IMR-90 (cell line): ENCODE measurements around the gene USP30. TPM values are rescaled to one million over a fixed set of nuclear protein-coding genes. Genes with fewer than 3 reads are reported as not detected.

Source experiments
- ATAC-seq: fragments of 200-7000 bp; cut with Tn5 transposase; 2 replicates; pipeline ENCODE4 v1.9.1; 2020; ENCODE audit warnings: low read depth, mild to moderate bottlenecking, moderate library complexity
- BruUV-seq: library from RNA; stranded (reverse); fragments of 400-500 nt; replicated peaks from 2 replicates; lab custom pipeline; 2021; lab: Mats Ljungman, UMichigan
- CTCF ChIA-PET: fragments of 300-600 bp; formaldehyde crosslinking; extraction: SDS; loops from one replicate; lab custom pipeline; 2021; ENCODE audit warnings: antibody characterized with exemption; lab: Yijun Ruan, JAX
- POLR2A ChIA-PET: fragments of 300-600 bp; sonication (Branson Sonifier 250); formaldehyde crosslinking; loops from one replicate; lab custom pipeline; 2022; ENCODE audit warnings: antibody characterized with exemption; ENCODE audit not compliant: unreplicated experiment; lab: Charles Lee
- DNase-seq: peaks from one replicate; pipeline ENCODE4 v3.0.0; 2013
- H2AFZ ChIP-seq: replicated peaks from 2 replicates; pipeline ENCODE3; 2013; ENCODE audit warnings: low read length, mild to moderate bottlenecking; ENCODE audit not compliant: poor library complexity
- H2AK5ac ChIP-seq: 2 replicates; pipeline ENCODE4 v1.6.1; 2013; ENCODE audit warnings: low read depth, low read length, inconsistent platforms
- H2AK9ac ChIP-seq: replicated peaks from 2 replicates; pipeline ENCODE3; 2013; ENCODE audit warnings: mild to moderate bottlenecking, low read depth, low read length, moderate library complexity; ENCODE audit not compliant: poor library complexity
- H2BK120ac ChIP-seq: 2 replicates; pipeline ENCODE4 v1.6.1; 2013; ENCODE audit warnings: low read depth, low read length, inconsistent platforms
- H2BK15ac ChIP-seq: 3 replicates; pipeline ENCODE4 v1.6.1; 2013; ENCODE audit warnings: low read depth, low read length, inconsistent platforms
- H2BK20ac ChIP-seq: 2 replicates; pipeline ENCODE4 v1.6.1; 2013; ENCODE audit warnings: low read depth, mild to moderate bottlenecking, inconsistent platforms, low read length, moderate library complexity
- H2BK5ac ChIP-seq: 2 replicates; pipeline ENCODE4 v1.6.1; 2013; ENCODE audit warnings: mild to moderate bottlenecking, low read depth, low read length, inconsistent platforms; ENCODE audit not compliant: poor library complexity, severe bottlenecking
- H3K14ac ChIP-seq: replicated peaks from 2 replicates; pipeline ENCODE4 v1.6.1; 2013; ENCODE audit warnings: low read depth, low read length, inconsistent platforms
- H3K18ac ChIP-seq: 2 replicates; pipeline ENCODE4 v1.6.1; 2013; ENCODE audit warnings: low read depth, low read length, control low read depth
- H3K23ac ChIP-seq: 2 replicates; pipeline ENCODE4 v1.6.1; 2013; ENCODE audit warnings: low read depth, low read length, inconsistent platforms
- H3K27ac ChIP-seq: 2 replicates; pipeline ENCODE4 v1.5.1; 2013; ENCODE audit warnings: mild to moderate bottlenecking, control low read depth, low read length; ENCODE audit not compliant: insufficient read depth
- H3K27me3 ChIP-seq: 2 replicates; pipeline ENCODE4 v1.6.1; 2013; ENCODE audit warnings: low read length; ENCODE audit not compliant: control insufficient read depth, insufficient read depth
- H3K36me3 ChIP-seq: 2 replicates; pipeline ENCODE4 v1.6.1; 2013; ENCODE audit warnings: low read length, mixed read lengths; ENCODE audit not compliant: control insufficient read depth, insufficient read depth
- H3K4ac ChIP-seq: 2 replicates; pipeline ENCODE4 v1.6.1; 2013; ENCODE audit warnings: low read depth, low read length, inconsistent platforms
- H3K4me1 ChIP-seq: 2 replicates; pipeline ENCODE4 v1.6.1; 2013; ENCODE audit warnings: low read length, mixed read lengths; ENCODE audit not compliant: control insufficient read depth, insufficient read depth
- H3K4me2 ChIP-seq: 2 replicates; pipeline ENCODE4 v1.6.1; 2013; ENCODE audit warnings: low read depth, mild to moderate bottlenecking, control low read depth, low read length, moderate library complexity
- H3K4me3 ChIP-seq: 2 replicates; pipeline ENCODE4 v1.5.1; 2013; ENCODE audit warnings: low read depth, mild to moderate bottlenecking, control low read depth, low read length, moderate library complexity; ENCODE audit not compliant: insufficient read depth
- H3K56ac ChIP-seq: 2 replicates; pipeline ENCODE4 v1.6.1; 2013; ENCODE audit warnings: low read length, inconsistent platforms; ENCODE audit not compliant: insufficient read depth; ENCODE audit errors: extremely low read depth
- H3K79me1 ChIP-seq, 2 experiments: 2 replicates each; pipeline ENCODE4 v1.6.1; 2013; ENCODE audit warnings: low read length in 2 of 2, inconsistent platforms in 1 of 2, low read depth in 1 of 2
- H3K9ac ChIP-seq: 2 replicates; pipeline ENCODE4 v1.6.1; 2013; ENCODE audit warnings: low read depth, low read length, control low read depth
- H3K9me1 ChIP-seq: 2 replicates; pipeline ENCODE4 v1.6.1; 2013; ENCODE audit warnings: low read length, inconsistent platforms; ENCODE audit not compliant: insufficient read depth
- H3K9me3 ChIP-seq: 2 replicates; pipeline ENCODE4 v1.6.1; 2013; ENCODE audit warnings: low read length; ENCODE audit not compliant: control insufficient read depth, insufficient read depth
- H4K20me1 ChIP-seq: 2 replicates; pipeline ENCODE4 v1.6.1; 2013; ENCODE audit warnings: low read length, inconsistent platforms; ENCODE audit not compliant: insufficient read depth
- H4K5ac ChIP-seq: 2 replicates; pipeline ENCODE4 v1.6.1; 2013; ENCODE audit warnings: mild to moderate bottlenecking, low read depth, low read length, control low read depth
- H4K8ac ChIP-seq, 2 experiments: 2 replicates each; pipeline ENCODE4 v1.6.1; 2013; ENCODE audit warnings: low read depth in 2 of 2, low read length in 2 of 2, control low read depth in 1 of 2, inconsistent platforms in 1 of 2
- H4K91ac ChIP-seq: 2 replicates; pipeline ENCODE4 v1.6.1; 2013; ENCODE audit warnings: low read depth, low read length, inconsistent platforms; ENCODE audit not compliant: insufficient read depth
- ELK1 ChIP-seq: fragments of 150-350 bp; IDR thresholded peaks from 2 replicates; pipeline ENCODE4 v1.6.1; 2016; ENCODE audit warnings: low read depth, mild to moderate bottlenecking, low read length, moderate library complexity, borderline replicate concordance
- FOS ChIP-seq: fragments of 150-350 bp; IDR thresholded peaks from 2 replicates; pipeline ENCODE4 v1.6.1; 2016; ENCODE audit warnings: low read depth, low read length
- MAFK ChIP-seq: IDR thresholded peaks from 2 replicates; pipeline ENCODE4 v1.6.1; 2012; ENCODE audit warnings: low read depth, low read length, improper control_type of control experiment
- MXI1 ChIP-seq: IDR thresholded peaks from 2 replicates; pipeline ENCODE4 v1.6.1; 2012; ENCODE audit warnings: low read depth, mild to moderate bottlenecking, low read length, moderate library complexity, borderline replicate concordance
- POLR2A ChIP-seq: IDR thresholded peaks from 2 replicates; pipeline ENCODE4 v1.6.1; 2012; ENCODE audit warnings: mild to moderate bottlenecking, low read depth, low read length
- RCOR1 ChIP-seq: IDR thresholded peaks from 2 replicates; pipeline ENCODE4 v1.6.1; 2012; ENCODE audit warnings: mild to moderate bottlenecking, low read length, improper control_type of control experiment; ENCODE audit not compliant: insufficient replicate concordance
- RFX5 ChIP-seq: IDR thresholded peaks from 2 replicates; pipeline ENCODE4 v1.8.0; 2012; ENCODE audit warnings: low read depth, mild to moderate bottlenecking, low read length, moderate library complexity
- SMC3 ChIP-seq: fragments of 150-350 bp; IDR thresholded peaks from 2 replicates; pipeline ENCODE4 v1.6.1; 2016; ENCODE audit warnings: low read depth, mild to moderate bottlenecking, antibody characterized with exemption, low read length, moderate library complexity
- WGBS, 2 experiments: methylation state at CpG; one replicate each; pipeline versions ENCODE4 v1.1.5 to v1.1.7; 2013; ENCODE audit warnings: missing lambda C conversion rate in 2 of 2; ENCODE audit not compliant: insufficient read length in 1 of 2; ENCODE audit errors: extremely low coverage in 2 of 2; 5-methylcytosine and 5-hydroxymethylcytosine counted together
- dilution Hi-C: fragments of 300-500 bp; cut with HindIII; formaldehyde crosslinking; loops from one replicate; pipeline ENCODE4 v1.14.3; 2018; ENCODE audit warnings: low sequenced_read_pairs; ENCODE audit not compliant: unreplicated experiment
- in situ Hi-C: fragments of 300-500 bp; cut with MboI; formaldehyde crosslinking; loops from 3 replicates; pipeline ENCODE4 v1.14.3; 2019; ENCODE audit warnings: low sequenced_read_pairs, inconsistent platforms, mixed read lengths
- intact Hi-C: fragments of 100-400 bp; cut with micrococcal nuclease; formaldehyde crosslinking; loops from 2 replicates; pipeline ENCODE4 v1.10.0; 2022
- polyA plus RNA-seq, 3 experiments: library from polyadenylated mRNA; depleted of rRNA; stranded (reverse); fragments of >200 nt; gene quantifications; 2 replicates each; pipeline ENCODE4 v1.2.3, GENCODE V29; 2012; ENCODE audit warnings: low replicate concordance in 1 of 3
- total RNA-seq: library from RNA; depleted of rRNA; stranded (reverse); fragments of >200 nt; gene quantifications from 2 replicates; pipeline ENCODE4 v1.2.3, GENCODE V29; 2012

Gene USP30
- total and polyA plus RNA-seq, 2 of the 4 experiments (the other 2 are of a cell fraction), result 10.4 to 11.2 TPM

- dilution Hi-C loops, result no loop called here
- Histone ChIP-seq H2BK120ac (no peak overlapping the region), H3K27me3 (no peaks in the 10 kb centered on the region), H3K18ac (no peak overlapping the region), H2AK5ac (no peak overlapping the region), H3K4me3 (no peak overlapping the region), H3K36me3 (peaks cover 22% of the 10 kb centered on the region), H3K14ac (no peak overlapping the region), H4K8ac (no peak overlapping the region), H3K4ac (no peak overlapping the region), H3K9me1 (peaks cover 5% of the 10 kb centered on the region; the same call in 1 of the 2 replicates), H2BK15ac (no peak overlapping the region), H3K9ac (no peak overlapping the region), H4K5ac (no peak overlapping the region), H3K23ac (no peak overlapping the region), H2AFZ (peak overlapping the region; percentile 66), H2BK5ac (no peak overlapping the region), H3K4me2 (no peak overlapping the region), H2BK20ac (no peak overlapping the region), H2AK9ac (peak overlapping the region; percentile 72), H4K20me1 (no peaks in the 10 kb centered on the region), H3K56ac (no peak overlapping the region), H4K91ac (no peak overlapping the region), H3K27ac (no peak overlapping the region), H3K9me3 (no peaks in the 10 kb centered on the region), H3K4me1 (no peaks in the 10 kb centered on the region), H3K79me1 (peaks cover 0 to 5% of the 10 kb centered on the region in 2 experiments; a peak in 1 of 4 replicates)
- ATAC-seq (no peak), DNase-seq (no peak)
- in situ Hi-C loops, result loop anchor here (5.0 kb wide), 1 partner anchor 277 kb away; no protein-coding TSS in a partner anchor
- intact Hi-C loops, result no loop called here
- TSS peak; percentile 77 for BruUV-seq
- no CpG with 5 or more reads among the region's 6 CpGs for WGBS, 2 experiments
- TF ChIP-seq MXI1, result no peak
- no peak for TF ChIP-seq ELK1
- no peak for TF ChIP-seq RFX5
- no peak for TF ChIP-seq RCOR1
- no peak for TF ChIP-seq POLR2A
- TF ChIP-seq MAFK, result no peak
- TF ChIP-seq FOS, result no peak
- no peak for TF ChIP-seq SMC3
- ChIA-PET POLR2A (interaction anchor here (0.6 kb wide), 1 partner anchor 11 kb away, joined by 3 read pairs; no protein-coding TSS in a partner anchor), CTCF (interaction anchor here (0.6 kb wide), 1 partner anchor 361 kb away, joined by 3 read pairs; no protein-coding TSS in a partner anchor)
These were observed 57.5 kb downstream of the USP30 start for GRCh38 chr12:109109746-109110350.
